HG03439 (cell line): ENCODE measurements around the gene DIP2C.

Source experiments
- ATAC-seq: cut with Tn5 transposase; IDR thresholded peaks from one replicate; pipeline ENCODE4 v1.9.1; 2021; ENCODE audit warnings: mild to moderate bottlenecking, moderate library complexity; ENCODE audit not compliant: unreplicated experiment

The DIP2C gene

DNA sequence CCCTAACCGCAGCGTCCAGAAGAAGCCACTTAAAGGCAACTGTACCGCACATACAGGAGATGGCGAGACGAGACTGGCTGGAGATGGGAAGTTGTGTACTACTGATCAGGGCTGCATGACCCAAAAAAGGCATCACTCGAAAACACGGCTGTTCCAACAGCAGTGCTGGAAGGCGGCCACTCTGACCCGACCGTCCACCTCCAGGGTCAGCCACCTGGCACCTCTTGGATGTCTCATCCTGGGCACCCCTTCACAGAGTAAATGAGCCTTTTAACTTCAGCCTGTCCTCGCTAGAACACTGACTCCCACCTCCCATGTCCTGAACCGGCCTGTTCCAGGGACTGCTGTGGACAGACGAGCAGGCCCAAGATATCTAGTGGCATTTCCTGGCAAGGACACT, 180.7 kb downstream of the DIP2C start:
- ATAC-seq, result no peak

DNA sequence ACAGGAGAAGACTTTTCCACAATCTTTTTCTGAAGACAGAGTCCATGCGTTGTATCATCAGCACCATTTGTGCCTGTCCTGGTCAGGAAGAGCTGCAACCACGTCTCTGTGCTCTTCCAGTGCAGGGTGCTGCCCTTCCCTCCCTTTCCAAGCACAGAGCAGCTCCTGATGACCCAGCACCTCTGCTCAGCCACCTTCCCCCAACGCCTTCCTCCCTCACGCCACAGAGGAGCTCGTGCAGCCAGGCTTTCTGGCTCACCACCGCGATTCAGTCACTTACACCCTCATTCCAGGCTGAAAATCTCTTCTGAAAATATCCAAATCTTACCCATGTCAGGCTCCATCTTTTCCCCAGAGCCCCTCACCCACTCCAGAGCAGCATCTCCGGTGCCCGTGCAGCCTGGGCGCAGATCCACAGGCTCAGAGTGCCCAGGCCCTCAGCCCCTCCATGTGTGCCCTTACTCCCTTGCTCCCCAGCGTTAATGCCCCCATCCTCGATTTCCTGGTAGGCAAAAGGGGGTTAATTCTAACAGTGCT, 181.5 kb downstream of the DIP2C start:
- ATAC-seq, result no peak

DNA sequence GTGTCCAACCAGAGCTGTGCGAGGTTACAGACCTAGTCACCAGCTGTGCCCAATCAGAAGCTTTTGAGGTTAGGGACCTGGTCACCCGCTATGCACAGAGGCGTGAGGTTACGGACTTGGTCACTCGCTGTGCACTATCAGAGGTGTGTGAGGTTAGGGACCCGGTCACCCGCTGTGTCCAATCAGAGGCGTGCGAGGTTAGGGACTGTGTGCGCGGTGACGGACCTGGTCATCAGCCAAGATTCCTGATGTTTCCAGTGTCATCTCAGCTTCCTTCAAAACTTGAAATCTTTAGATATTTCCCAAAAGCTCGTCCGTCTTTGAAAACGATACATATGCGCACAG, 182.1 kb downstream of the DIP2C start:
- ATAC-seq, result no peak

DNA sequence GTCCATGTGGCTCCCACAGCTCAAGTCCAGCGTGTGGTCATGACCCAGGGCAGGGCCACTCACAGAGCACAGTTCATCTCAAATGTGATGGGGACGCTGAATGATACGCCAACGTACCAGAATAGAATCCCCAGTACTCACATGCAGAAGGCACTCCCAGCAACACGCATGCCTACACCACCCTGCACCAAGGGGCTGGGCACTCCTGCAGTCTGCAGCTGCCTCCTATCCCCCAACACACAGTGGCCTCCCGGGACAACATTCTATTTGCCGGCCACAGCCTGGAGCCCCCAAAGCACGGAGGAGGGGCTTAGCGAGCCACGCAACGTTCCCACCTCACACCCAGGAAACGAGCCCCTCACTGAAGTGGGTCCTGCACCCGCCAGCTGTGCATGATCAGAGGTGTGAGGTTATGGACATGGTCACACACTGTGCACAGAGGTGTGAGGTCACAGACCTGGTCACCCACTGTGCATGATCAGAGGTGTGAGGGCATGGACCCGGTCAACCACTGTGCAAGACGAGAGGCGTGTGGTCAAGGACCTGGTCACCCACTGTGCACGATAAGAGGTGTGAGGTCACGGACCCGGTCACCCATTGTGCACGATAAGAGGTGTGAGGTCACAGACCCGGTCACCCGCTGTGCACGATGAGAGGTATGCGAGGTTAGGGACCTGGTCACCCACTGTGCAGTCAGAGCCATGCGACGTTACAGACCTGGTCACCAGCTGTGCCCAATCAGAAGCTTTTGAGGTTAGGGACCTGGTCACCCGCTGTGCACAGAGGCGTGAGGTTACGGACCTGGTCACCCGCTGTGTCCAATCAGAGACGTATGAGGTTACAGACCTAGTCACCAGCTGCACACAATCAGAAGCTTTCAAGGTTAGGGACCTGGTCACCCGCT, 182.8 kb downstream of the DIP2C start:
- no peak for ATAC-seq

DNA sequence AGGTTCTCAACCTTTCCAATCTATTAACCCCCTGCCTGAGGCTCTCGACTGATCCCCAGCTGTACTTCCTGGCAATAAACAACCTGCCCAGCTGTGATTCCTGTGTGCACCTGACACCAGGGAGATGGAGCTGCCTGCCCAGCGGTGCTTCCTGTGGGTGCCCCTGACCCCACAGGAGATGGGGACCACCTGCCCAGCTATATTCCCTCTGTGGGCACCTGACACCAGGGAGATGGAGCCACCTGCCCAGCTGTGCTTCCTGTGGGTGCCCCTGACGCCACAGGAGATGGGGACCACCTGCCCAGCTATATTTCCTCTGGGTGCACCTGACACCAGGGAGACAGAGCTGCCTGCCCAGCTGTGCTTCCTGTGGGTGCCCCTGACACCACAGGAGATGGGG, 184.0 kb downstream of the DIP2C start:
- no peak for ATAC-seq

DNA sequence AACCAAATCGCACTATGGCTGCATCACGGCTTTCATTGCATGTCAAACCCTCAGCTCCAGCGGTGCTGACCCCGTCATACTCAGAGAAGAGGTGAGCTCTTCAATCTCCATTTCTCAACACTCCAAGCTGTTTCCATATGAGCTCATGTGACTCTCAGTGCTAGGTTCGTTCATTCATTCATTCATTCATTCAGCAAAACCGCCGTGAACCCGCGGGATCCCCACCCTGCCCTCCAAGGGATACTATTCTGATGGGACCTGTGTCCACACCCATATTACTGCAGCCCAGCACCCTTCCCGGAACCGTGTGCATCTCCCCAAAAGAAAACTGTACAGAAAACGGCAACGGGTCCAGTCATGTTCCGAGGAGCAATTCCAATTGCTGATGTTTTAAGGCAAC, 184.7 kb downstream of the DIP2C start:
- no peak for ATAC-seq

DNA sequence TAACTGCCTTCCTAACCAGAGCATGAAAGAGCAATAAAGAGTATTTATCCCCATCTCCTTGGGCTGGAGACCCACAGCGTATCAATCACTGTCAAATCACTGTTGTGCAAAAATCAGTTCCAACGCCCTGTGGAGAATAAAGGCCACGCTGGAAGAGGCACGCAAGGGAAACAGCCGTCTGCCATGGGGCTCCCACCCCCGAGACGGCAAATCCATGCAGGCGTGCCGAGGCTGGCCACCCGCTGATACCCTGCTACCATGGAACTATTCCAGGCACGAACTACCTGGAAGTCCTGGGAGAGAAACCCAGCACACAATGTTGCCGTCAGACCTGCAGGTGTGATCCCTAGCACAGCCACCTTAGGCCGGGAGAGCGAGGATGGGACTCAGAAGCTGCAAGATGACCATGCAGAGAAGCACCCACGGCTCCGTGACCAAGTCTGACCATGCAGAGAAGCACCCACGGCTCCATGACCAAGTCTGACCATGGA, 185.3 kb downstream of the DIP2C start:
- no peak for ATAC-seq

DNA sequence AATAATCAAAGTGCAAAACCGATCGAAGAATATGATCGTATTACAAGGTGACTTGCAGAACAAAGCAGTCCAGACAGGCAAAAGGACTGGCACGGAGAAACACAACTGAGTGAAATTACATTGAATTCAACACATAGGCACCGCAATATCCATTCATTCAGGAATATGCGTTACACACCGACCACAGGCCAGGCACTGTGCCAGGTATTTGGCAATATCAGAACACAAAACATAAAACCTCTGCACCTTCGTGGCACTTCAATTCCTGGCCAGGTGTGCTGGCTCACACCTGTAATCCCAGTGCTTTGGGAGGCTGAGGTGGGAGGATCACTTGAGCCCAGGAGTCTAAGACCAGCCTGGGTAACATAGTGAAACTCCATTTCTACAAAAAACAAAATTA, 187.9 kb downstream of the DIP2C start:
- ATAC-seq, result no peak

DNA sequence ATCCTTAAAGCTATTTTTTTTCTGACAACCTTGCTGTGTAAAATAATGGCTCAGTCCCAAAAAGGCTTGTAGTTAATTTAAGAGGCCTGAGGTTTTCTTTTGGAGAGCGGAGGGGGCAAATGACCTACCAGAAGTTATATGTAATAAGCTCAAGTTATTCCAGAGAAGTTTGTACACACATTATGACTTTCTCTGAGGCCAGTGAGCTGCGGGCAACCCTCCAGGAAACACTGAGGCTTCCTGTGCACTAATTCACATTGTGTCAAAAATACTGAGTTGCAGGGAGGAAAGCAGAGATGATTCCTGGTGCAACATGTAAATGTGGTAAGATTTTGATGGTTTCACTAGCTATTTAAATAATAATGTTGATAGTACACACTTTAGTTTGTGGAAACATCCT, 188.6 kb downstream of the DIP2C start:
- no peak for ATAC-seq

DNA sequence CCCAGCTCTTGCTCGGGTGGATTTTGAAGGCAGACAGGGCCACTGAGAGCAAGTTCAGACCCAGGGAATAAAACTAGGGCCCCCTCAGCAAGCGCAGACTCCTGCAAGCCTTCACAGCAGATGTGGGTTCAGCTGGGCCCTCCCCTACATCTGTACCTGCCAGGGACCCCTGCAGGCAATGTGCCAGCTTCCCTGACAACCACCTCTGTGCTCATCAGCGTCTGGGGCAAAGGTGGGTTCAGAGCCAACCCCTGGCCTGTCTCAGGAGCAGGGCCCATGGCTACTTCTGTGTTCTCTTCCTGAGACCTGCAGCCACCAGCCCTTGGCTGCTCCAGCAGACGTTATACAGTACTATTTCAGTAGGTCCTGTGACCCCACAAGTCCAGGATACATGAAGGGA, 189.5 kb downstream of the DIP2C start:
- ATAC-seq, result no peak

DNA sequence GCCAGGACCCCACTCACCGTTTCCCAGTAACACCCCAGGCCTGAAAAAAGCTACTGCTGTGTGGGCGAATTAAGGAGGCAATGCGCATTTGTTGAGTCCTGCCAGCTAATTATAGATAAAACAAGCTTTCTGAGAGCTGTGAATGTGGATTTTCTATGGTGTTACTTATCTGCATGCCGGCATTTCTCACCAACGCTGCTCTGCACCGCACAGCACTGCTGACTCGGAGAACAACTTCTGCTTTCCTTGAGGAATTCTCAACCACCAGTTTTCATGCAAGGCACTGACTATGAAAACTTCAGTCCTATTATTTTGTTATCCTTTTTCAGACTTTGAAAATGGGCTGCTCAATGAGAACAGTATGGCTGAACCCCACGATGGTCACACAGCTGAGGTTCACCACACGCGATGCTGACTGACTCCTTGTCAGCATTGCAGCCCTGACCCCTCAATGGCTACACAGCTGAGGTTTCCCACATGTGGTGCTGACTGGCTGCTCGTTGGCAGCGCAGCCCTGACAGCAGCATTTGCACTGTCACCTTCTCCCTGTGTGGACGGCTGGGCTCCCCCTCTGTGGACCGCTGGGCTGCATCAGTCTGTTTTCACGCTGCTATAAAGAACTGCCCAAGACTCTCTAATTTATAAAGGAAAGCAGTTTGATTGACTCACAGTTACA, 190.6 kb downstream of the DIP2C start:
- ATAC-seq, result no peak

DNA sequence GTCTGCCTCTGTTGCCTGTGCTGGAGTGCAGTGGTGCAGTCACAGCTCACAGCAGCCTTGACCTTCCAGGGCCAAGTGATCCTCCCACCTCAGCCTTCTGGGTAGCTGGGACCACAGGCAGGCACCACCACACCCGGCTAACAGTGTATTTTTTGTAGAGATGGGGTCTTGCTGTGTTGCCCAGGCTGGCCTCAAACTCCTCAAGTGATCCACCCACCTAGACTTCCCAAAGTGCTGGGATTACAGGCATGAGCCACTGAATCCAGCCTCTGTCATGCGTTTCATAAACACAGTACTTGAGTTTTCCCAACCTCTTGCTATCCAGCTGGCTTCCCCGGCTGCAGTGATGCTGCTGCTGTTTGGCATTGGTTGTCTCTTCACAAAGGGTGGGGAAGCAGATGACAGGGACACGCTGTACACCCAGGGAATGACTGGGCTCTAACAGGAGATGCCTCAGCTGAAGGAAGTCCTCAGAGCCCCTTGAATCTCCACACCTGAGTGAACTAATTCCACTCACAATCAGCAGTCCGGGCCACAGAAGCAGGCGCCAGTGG, 191.5 kb downstream of the DIP2C start:
- ATAC-seq, result no peak

DNA sequence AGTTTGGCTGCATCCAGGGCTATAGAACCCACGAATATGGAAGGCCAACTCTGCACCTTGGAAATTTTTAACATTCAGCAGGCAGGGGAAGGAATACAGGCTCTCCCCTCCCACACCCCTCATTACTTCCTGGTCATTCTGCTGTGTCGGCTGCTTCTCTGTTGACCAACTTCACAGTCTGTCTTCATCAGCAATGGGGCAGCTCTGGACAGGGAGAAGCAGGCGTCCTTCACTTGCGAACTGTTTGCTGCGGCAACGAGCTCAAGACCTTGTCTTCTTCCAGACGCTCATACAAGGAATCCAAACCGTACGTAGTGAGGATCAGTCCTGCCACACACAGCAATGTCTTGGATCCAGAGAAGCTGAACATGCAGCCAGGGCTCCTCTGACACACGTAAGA, 192.2 kb downstream of the DIP2C start:
- no peak for ATAC-seq

DNA sequence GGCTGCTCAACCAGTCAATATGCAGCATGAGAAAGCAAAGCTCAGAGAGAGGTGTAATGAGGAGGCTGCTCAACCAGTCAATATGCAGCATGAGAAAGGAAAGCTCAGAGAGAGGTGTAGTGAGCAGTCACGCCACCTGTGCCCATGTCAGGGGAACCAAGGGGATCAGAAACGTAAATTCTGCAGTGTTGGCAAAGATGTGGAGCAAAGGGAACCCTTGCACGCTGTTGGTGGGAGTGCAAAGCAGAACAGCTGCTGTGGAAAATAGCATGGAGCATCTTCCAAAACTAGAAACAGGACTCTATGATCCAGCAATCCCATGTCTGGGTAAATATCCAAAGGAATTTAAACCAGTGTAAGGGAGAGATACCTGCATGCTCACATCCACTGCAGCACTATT, 194.9 kb downstream of the DIP2C start:
- no peak for ATAC-seq

DNA sequence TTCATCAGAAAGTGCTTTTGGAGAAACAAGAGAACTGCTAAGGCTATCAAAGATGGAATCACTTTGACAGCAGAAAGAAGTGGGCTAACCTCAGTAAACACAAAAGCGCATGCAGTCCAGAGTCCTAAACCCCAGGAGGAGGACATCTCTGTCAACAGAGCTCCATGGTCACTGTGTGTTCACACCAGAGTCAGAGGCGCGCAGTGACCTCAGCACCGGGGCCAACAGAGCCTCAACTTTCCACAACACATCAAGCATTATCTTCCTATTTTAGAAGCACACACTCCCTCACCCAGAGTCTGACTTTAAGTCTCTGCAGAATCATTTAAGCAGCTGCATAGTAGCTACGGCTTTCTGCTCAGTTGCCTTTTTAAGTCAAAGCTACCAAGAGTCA, 195.3 kb downstream of the DIP2C start:
- no peak for ATAC-seq

DNA sequence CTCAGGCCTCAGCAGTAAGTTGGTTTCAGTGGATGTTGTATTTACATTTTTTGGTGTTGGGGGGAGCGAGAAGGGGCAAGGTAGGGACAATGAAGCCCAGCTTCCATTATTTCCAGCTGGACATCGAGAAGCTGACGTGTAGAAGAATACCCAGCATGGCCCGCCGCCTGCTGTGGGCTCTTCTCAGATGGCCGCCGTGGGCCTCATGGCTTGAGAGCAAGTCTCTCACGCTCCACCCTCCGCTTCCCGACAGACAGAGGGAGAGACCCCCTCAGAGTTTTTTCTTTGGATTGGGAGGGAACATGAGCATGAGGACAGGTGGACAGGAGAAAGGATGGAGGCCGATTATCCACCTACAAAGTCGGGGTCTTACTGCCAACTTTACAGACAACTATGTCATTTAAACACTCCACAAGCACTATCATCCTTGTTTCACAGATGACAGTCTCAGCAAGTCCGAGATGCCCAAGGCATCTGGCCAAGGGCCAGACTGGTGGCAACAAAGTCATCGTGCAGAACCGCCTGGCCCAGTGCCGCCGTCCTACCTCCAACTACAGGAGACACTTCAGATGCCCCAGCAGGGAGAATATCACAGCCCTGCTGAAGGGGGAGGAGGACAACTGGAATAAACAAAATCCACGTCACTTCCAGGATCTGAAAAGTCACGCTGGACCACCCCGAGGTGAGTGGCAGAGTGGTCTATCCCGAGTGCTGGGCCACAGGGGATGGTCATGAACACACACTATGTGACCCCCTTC, 195.9 kb downstream of the DIP2C start:
- ATAC-seq, result no peak

DNA sequence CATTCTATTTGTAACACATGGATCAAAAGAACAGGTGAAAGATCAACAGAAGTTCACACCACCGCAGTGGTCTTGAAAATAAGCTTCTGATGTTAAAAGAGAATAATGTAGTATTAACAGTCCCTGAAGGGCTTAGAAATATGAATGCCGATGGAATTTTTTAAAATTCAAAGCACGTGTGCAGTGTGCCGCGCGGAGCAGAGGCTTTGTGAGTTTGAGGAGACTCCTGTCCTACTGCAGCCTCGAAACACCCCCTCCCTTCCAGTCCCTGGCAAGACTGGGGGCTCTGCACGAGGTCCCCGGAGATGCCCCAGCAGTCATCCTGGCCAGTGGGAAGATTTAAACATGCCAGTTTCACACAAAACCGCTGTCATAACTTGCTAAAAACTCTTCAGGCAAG, 196.6 kb downstream of the DIP2C start:
- no peak for ATAC-seq

DNA sequence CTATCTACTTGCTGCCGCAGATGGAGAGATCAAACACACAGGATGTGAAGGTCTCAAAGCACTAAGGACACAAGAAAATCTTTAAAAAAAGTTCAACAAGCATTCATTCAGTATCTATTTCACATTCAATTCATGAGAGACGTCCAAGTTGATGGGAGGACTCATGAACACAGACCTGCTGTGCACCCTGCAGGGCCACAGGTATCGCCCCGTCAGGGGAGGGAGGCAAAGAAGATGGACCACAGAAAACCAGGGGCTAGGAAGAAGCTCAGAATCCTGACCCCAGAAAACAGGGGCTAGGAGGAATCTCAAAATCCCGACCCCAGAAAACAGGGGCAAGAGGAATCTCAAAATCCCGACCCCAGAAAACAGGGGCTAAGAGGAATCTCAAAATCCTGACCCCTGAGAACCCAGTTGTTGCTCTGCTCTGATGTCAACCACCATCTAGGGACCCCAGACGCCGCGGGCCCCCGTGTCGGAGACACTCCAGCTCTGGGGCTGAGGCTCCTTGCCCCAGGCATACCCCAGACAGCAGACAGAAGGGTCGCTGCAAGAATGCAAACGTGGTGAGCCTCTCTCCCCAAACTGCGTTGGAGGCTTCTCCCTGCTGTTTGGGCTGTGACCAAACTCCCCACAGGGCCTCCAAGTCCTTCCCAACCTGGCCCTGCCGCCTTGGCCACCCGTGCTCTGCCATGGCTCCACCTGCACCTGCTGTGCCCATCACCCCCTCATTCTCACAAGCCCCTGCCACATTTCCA, 197.6 kb downstream of the DIP2C start:
- no peak for ATAC-seq

DNA sequence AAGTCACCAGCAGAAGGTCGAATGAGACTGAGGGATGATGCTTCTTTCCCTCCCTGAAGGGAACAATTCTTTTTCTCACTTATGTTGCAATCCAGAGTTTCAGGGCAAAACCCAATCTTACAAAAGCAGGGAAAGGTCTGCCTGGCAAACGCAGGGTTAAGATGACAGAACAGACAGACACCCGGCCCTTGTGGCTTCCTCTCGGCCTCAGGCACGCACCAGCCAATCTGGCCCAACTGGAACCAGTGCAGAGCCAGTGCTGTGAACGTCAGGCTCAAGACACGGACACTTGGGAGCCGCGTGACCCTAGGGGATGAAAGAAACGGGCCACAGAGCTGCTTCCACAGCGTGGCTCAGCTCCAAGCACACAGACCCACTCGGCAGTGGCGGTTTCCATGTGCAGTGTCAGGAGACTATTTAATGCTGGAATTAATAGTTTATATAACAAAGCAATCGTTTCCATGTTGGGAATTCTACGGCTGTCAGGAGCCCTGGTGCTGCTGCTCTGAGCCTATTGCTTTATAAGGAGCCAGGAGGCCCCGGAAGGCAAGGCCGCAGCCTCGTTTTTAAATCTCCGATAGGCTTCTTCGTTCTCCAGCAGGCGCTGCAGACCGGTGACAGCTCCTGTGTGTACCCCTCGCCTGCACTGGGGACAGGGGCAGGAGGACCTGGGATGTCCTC, 198.4 kb downstream of the DIP2C start:
- no peak for ATAC-seq

DNA sequence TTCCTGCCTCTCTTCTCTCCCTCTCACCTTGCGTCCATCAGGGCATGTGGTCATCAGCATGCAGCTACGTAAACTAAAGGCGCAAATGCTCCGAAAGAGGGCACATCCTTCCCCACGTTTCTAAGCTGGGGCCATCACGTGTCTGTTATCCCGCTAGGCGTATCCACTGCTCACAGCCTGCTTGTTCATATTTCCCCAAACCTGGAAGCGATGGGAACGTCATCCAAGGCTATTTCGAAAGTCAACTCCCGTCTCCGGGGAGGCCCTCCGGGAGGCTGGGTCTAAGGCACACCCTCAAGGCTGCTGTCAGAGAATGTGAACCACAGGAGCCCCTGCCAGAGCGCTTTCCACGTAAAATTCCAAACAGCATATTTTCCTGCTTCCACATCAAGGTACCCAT, 199.2 kb downstream of the DIP2C start:
- ATAC-seq, result no peak
